GM12891 (cell line): ENCODE results near the gene RALGPS1. TPM values are rescaled to one million over a fixed set of nuclear protein-coding genes. Genes with fewer than 3 reads are reported as not detected.

ENCODE experiments used
- DNase-seq: peaks from one replicate; pipeline ENCODE4 v3.0.0; 2011; ENCODE audit warnings: low spot score; ENCODE audit not compliant: insufficient read length
- FAIRE-seq: peaks from 2 replicates; lab custom pipeline; 2011; peaks lifted over from hg19 to GRCh38; lab: Jason Lieb, UNC
- PAX5 ChIP-seq: IDR thresholded peaks from 2 replicates; pipeline ENCODE4 v1.6.1; 2011; ENCODE audit warnings: low read length, moderate library complexity, mild to moderate bottlenecking; ENCODE audit not compliant: insufficient read depth, severe bottlenecking
- POLR2A ChIP-seq: IDR thresholded peaks from 2 replicates; pipeline ENCODE4 v1.6.1; 2011; ENCODE audit warnings: low read depth, low read length, control low read depth
- POLR2AphosphoS5 ChIP-seq: IDR thresholded peaks from 2 replicates; pipeline ENCODE4 v1.6.1; 2011; ENCODE audit warnings: low read depth, low read length, control low read depth
- POU2F2 ChIP-seq: IDR thresholded peaks from 2 replicates; pipeline ENCODE4 v1.6.1; 2011; ENCODE audit warnings: low read depth, mild to moderate bottlenecking, control low read depth, low read length, moderate library complexity
- SPI1 ChIP-seq: IDR thresholded peaks from 2 replicates; pipeline ENCODE4 v1.6.1; 2011; ENCODE audit warnings: low read depth, low read length, control low read depth
- TAF1 ChIP-seq: IDR thresholded peaks from 2 replicates; pipeline ENCODE4 v1.6.1; 2011; ENCODE audit warnings: low read depth, low read length, control low read depth
- polyA plus RNA-seq: library from polyadenylated mRNA; unstranded; fragments of >200 nt; gene quantifications from one replicate; pipeline ENCODE4 v1.2.1, GENCODE V29; 2012; ENCODE audit warnings: low read depth, missing spikeins, inconsistent platforms; ENCODE audit not compliant: missing spikeins

The RALGPS1 gene
- polyA plus RNA-seq: 1.6 TPM

- TF ChIP-seq POU2F2 (peak; percentile 85), TAF1 (no peak)
- FAIRE-seq (peak; percentile 98), DNase-seq (peak; percentile 97)
These were observed at the start of gene RALGPS1 for GRCh38 chr9:126914458-126915280. Gene RALGPS1, plus strand, starts transcription at chr9:126914782. Its CDS starts 47,508 bp downstream, at chr9:126962290.

GRCh38 chr9:126869368-126869767, 45.2 kb upstream of the RALGPS1 start:
- no peak for FAIRE-seq
- no peak for DNase-seq
- TF ChIP-seq POLR2AphosphoS5 (no peak), PAX5 (no peak), TAF1 (no peak), SPI1 (no peak), POLR2A (no peak)

- DNase-seq: no peak
- FAIRE-seq: peak; percentile 66
- no peak for TF ChIP-seq POU2F2
- no peak for TF ChIP-seq POLR2AphosphoS5
- no peak for TF ChIP-seq SPI1
- no peak for TF ChIP-seq POLR2A
- no peak for TF ChIP-seq TAF1
- TF ChIP-seq PAX5: no peak
These were observed 42.1 kb upstream of the RALGPS1 start for GRCh38 chr9:126872516-126872915.

- DNase-seq (no peak), FAIRE-seq (peak; percentile 20)
- no peak for TF ChIP-seq POLR2AphosphoS5
- no peak for TF ChIP-seq POLR2A
- no peak for TF ChIP-seq TAF1
- TF ChIP-seq POU2F2: no peak
- TF ChIP-seq SPI1: no peak
- TF ChIP-seq PAX5: no peak
These were observed 39.9 kb upstream of the RALGPS1 start for GRCh38 chr9:126874546-126875314.

- DNase-seq (no peak), FAIRE-seq (no peak)
- no peak for TF ChIP-seq POLR2AphosphoS5
- no peak for TF ChIP-seq SPI1
- TF ChIP-seq POLR2A: no peak
- no peak for TF ChIP-seq PAX5
- TF ChIP-seq POU2F2: no peak
- no peak for TF ChIP-seq TAF1
These were observed 38.6 kb upstream of the RALGPS1 start for GRCh38 chr9:126875756-126876510.

- DNase-seq: no peak
- no peak for FAIRE-seq
- TF ChIP-seq PAX5: no peak
- TF ChIP-seq POLR2A: no peak
These were observed 38.1 kb upstream of the RALGPS1 start for GRCh38 chr9:126876531-126876930.

- TF ChIP-seq POU2F2 (no peak), POLR2AphosphoS5 (no peak), SPI1 (no peak), TAF1 (no peak), POLR2A (no peak), PAX5 (no peak)
- FAIRE-seq (no peak), DNase-seq (no peak)
These were observed 37.2 kb upstream of the RALGPS1 start for GRCh38 chr9:126877418-126877817.

GRCh38 chr9:126879288-126879687, 35.3 kb upstream of the RALGPS1 start:
- DNase-seq: no peak
- no peak for FAIRE-seq
- TF ChIP-seq POLR2A: no peak

GRCh38 chr9:126880226-126880946, 34.2 kb upstream of the RALGPS1 start:
- no peak for FAIRE-seq
- DNase-seq: no peak
- TF ChIP-seq TAF1: no peak
- no peak for TF ChIP-seq SPI1
- TF ChIP-seq PAX5: no peak
- TF ChIP-seq POU2F2: no peak
- TF ChIP-seq POLR2AphosphoS5: no peak
- no peak for TF ChIP-seq POLR2A
